Measurements from ENCODE around the gene CDK7. TPM values are rescaled to one million over a fixed set of nuclear protein-coding genes. Genes with fewer than 3 reads are reported as not detected.

CDK7 gene
- total RNA-seq, 1 experiment from 2014 or later: 53.4 TPM

DNA sequence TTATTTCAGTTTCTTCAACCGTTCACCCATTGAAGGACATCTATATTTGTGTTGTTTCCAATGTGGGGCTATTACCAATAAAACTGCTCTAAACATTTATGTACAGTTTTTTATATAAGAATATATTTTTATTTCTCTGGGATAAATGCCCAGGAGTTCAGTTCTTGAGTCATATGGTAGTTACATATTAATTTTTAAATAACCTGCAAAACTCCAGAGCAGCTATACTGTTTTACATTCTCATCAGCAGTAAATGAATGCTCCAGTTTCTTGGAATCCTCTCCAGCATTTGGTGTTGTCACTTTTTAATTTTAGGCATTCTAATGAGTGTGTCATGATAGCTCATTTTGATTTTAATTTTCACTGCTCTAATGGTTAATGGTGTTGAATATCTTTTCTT lies 36.2 kb downstream of the CDK7 start:
- no peak overlapping the region for H3K56ac ChIP-seq (ENCODE audit: insufficient read length, low read depth, low read length)
- Mint-ChIP-seq H3K27ac (peak overlapping the region in 1 of 3 experiments; percentile 36; a peak in 1 of 7 replicates), H3K36me3 (ENCODE audit: insufficient read depth in 1 of 3, low read depth in 3 of 3) (peaks cover 18 to 65% (median 51%) of the 10 kb centered on the region in 3 experiments; a peak in 6 of 7 replicates), H3K27me3 (ENCODE audit: low read depth) (no peaks in the 10 kb centered on the region), H3K4me3 (no peak overlapping the region), H3K4me1 (no peaks in the 10 kb centered on the region), H3K9me3 (no peaks in the 10 kb centered on the region)
- H2BK20ac ChIP-seq (ENCODE audit: low read depth, low read length, poor library complexity, severe bottlenecking): no peak overlapping the region
- H3K23me2 ChIP-seq (ENCODE audit: insufficient read length, low read depth, low read length, poor library complexity, severe bottlenecking): no peaks in the 10 kb centered on the region
- H3K18ac ChIP-seq (ENCODE audit: insufficient read length, low read depth, low read length): no peak overlapping the region
- no peaks in the 10 kb centered on the region for H4K20me1 ChIP-seq (ENCODE audit: control insufficient read depth, insufficient read depth, insufficient read length)
- no peak overlapping the region for H3K23ac ChIP-seq (ENCODE audit: insufficient read length, low read depth, low read length)
- no peak overlapping the region for H2BK120ac ChIP-seq (ENCODE audit: low read depth, low read length, poor library complexity, severe bottlenecking)
- no peak overlapping the region for H3K9ac ChIP-seq (ENCODE audit: extremely low read depth, insufficient read length, low read length)
- no peak overlapping the region for H3K14ac ChIP-seq (ENCODE audit: insufficient read depth, low read length)
- H4K8ac ChIP-seq (replicated peaks; ENCODE audit: insufficient read length, low read depth, low read length): no peak overlapping the region
- H2BK12ac ChIP-seq (ENCODE audit: insufficient read length, low read depth, low read length): no peak overlapping the region
- no peaks in the 10 kb centered on the region for H3K9me3 ChIP-seq (ENCODE audit: control insufficient read depth, low read depth, low read length)
- H3K4me1 ChIP-seq (ENCODE audit: insufficient read depth, low read length): no peaks in the 10 kb centered on the region
- no peak overlapping the region for H4K91ac ChIP-seq (ENCODE audit: insufficient read length, low read depth, low read length)
- DNase-seq: no peak
- WGBS (ENCODE audit: extremely low coverage, insufficient read length, low lambda C conversion rate): no CpG with 5 or more reads among the region's 1 CpG
- no peak overlapping the region for H2BK15ac ChIP-seq (ENCODE audit: low read depth, low read length)
- no peak overlapping the region for H3T11ph ChIP-seq (ENCODE audit: low read length)
- no peak overlapping the region for H3K4ac ChIP-seq (ENCODE audit: low read depth, low read length)
- H3K27me3 ChIP-seq (ENCODE audit: insufficient read depth, low read length): no peaks in the 10 kb centered on the region
- H2AK5ac ChIP-seq (ENCODE audit: insufficient read length, low read length): no peak overlapping the region
- no peak overlapping the region for H2BK5ac ChIP-seq (ENCODE audit: insufficient read length, low read length)
- no peaks in the 10 kb centered on the region for H3K79me2 ChIP-seq (ENCODE audit: insufficient read depth, low read length)
- no peak overlapping the region for H3K4me2 ChIP-seq (ENCODE audit: insufficient read depth, insufficient read length, low read length)
- H3K79me1 ChIP-seq (ENCODE audit: insufficient read depth, low read depth, low read length, poor library complexity, severe bottlenecking): no peaks in the 10 kb centered on the region
- TF ChIP-seq, protein P1, sequence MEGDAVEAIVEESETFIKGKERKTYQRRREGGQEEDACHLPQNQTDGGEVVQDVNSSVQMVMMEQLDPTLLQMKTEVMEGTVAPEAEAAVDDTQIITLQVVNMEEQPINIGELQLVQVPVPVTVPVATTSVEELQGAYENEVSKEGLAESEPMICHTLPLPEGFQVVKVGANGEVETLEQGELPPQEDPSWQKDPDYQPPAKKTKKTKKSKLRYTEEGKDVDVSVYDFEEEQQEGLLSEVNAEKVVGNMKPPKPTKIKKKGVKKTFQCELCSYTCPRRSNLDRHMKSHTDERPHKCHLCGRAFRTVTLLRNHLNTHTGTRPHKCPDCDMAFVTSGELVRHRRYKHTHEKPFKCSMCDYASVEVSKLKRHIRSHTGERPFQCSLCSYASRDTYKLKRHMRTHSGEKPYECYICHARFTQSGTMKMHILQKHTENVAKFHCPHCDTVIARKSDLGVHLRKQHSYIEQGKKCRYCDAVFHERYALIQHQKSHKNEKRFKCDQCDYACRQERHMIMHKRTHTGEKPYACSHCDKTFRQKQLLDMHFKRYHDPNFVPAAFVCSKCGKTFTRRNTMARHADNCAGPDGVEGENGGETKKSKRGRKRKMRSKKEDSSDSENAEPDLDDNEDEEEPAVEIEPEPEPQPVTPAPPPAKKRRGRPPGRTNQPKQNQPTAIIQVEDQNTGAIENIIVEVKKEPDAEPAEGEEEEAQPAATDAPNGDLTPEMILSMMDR (conservative IDR thresholded peaks at IDR 0.05): no peak
- H2AFZ ChIP-seq (ENCODE audit: low read length): no peak overlapping the region
- no peak overlapping the region for H3K27ac ChIP-seq (ENCODE audit: insufficient read length, low read depth, low read length)
- no peak overlapping the region for H4K5ac ChIP-seq (ENCODE audit: insufficient read length, low read depth, low read length)
